NCI-H1048 (cell line): ENCODE results near the gene BOD1.

Experiments
- DNase-seq: peaks from one replicate; lab custom pipeline; 2025; lab: John Stamatoyannopoulos, UW

BOD1 gene

DNA sequence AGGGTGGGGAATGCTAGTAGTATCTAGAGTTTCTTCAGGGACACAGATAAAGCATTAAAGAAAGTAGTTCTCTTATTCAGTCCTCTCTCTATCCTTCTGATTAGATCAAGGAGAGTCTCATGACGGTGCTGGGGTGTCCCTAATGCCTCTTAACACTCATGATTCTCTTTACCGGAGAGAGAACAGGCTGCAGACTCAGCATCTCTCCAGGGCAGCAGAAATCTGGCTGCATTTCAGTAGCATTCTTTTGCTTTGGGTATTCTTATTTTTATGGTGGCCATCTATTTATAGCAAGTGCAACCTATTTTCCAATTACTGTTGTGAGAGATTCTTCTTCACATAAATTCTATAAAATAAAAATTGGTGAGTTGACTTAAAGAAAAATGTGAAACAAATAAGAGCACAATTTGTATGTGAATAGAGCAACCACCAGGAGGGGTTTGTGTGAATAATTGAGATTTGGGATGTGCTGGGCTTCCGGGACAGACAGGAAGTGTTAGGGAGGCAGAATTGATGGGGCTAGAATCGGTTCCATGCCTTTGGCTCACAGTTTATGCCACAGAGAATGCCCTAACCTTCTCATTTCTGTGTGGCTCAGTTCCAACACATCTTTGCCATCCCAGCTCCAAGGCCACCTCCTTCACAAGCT lies 23.8 kb upstream of the BOD1 start:
- no peak for DNase-seq

- DNase-seq: no peak
These were observed 21.9 kb upstream of the BOD1 start for GRCh38 chr5:173638126-173639040.

DNA sequence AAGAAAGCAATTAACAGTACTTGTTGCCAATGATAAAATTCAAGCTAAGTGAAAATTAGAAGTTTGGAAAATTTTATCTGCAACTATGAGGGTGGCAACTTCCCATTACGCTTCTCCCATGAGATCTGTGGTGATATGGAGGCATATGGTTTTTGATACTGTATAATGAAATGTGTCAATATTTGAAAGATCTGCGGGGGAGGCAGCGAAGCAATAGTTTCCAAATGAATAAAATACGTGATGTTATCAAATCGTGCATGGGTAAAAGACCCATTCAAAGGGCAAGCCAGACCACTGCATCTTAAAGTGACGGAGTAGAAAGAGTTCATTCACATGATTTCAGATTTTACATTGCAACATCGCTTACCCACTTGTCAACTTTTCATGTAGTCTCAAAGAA lies 20.9 kb upstream of the BOD1 start:
- DNase-seq: no peak

DNA sequence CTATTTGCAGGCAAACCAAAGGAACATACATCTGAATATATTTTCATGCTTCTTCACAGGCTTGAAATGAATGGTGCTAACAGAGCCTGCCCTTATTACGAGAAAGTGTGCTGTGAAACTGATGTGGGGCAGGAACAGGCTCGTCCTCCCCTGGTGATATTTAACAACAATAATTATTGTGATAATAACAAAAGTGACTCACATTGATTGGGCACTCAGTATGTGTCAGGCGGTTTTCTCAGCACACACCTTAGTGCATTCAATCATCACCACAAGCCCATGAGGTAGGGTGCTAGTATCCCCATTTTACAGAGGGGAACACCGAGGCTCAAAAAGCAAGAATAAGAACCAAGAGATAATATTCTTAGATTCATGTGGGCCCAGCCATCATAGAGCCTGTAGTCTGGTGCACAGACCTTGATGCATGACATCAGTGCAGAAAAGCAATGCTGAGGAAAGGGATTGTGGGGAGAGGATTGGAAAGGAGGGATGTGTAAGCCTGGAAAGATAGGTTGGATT lies 18.1 kb upstream of the BOD1 start:
- DNase-seq: no peak

DNA sequence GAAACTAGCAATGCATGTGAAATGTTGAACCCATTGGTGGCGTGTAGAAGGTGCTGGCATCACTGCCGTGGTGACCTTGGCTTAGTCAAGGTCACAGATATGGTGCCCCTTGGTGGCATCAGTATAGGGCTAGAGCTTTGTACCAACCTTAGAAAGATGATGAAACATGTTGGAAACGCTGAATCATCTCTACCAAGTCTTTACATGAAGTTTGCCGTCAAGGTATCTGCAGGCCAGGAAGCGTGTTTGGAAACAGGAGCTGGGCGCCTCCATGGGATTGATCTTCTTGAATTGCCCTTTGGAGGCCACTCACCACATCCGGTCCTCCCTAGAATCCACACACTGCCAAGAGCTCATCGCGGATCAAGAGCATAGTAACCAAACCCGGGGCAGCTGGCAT lies 16.9 kb upstream of the BOD1 start:
- no peak for DNase-seq

DNA sequence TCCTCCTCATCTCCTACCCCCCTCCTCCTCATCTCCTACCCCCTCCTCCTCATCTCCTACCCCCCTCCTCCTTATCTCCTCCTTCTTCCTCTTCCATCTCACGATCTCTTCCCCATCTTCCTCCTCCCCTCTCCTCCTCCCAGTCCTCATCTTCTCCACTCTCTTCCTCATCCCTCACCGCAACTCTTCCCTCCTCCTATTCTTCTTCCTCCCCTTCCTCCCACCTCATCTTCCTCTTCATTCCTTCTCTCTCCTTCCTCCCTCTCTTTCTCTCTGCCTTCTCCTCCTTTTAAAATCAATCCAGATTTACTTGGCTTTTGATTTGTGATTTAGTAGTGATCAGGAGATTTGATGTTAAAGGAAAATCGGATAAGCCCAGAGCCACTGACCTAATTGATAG lies 15.0 kb upstream of the BOD1 start:
- DNase-seq: no peak

DNA sequence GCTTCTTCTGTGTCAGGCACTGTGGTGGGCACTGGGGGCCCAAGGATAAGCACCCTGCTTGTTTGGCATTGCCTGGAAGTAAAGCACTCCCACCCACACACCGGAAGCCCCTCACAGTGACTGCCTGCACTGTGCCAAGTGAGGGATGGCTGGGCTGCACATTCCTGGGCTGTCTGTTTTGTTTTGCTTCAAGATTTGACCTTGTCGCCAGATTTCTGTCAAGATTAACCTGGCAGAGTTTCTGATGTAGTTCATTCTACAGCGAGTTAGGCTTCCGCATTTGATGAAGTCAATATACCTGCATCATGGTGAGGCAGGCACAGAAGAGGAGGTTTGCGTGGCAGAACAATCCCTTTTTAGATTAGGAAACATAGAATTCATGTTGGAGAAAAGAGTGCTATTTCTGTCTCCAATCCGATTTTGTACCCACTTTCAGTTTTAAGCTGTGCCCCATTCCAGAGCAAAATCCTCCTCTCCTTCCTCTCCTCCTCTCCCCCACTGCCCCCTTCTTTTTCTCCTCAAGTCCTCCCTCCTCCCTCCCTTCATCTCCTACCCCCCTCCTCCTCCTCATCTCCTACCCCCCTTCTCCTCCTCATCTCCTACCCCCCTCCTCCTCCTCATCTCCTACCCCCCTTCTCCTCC lies 14.4 kb upstream of the BOD1 start:
- no peak for DNase-seq

- no peak for DNase-seq
These were observed 13.2 kb upstream of the BOD1 start for GRCh38 chr5:173629628-173630027.

DNA sequence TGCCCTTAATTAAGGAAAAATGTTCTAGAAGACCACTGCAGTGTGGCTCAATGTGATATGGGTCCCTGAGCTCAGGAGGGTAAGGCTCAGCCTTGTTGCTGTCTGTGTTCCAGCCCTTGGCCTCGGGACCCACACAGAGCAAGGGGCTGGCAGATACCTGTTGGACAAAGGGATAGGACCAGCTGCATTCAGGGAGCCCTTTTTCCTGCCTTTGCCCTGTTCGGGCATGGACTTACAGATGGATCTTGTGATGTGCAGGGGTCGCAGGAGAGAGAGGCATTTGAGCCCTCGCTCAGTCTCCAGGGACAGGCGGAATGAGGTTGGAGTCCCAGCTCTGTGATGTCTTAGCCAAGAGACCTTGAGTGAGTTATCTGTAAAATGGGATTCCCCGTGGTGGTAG lies 12.1 kb upstream of the BOD1 start:
- DNase-seq: no peak

- DNase-seq: no peak
These were observed 11.5 kb upstream of the BOD1 start for GRCh38 chr5:173627860-173628392.

- DNase-seq: no peak
These were observed 10.8 kb upstream of the BOD1 start for GRCh38 chr5:173627271-173627670.

- DNase-seq: no peak
These were observed 10.0 kb upstream of the BOD1 start for GRCh38 chr5:173626505-173626820.

DNA sequence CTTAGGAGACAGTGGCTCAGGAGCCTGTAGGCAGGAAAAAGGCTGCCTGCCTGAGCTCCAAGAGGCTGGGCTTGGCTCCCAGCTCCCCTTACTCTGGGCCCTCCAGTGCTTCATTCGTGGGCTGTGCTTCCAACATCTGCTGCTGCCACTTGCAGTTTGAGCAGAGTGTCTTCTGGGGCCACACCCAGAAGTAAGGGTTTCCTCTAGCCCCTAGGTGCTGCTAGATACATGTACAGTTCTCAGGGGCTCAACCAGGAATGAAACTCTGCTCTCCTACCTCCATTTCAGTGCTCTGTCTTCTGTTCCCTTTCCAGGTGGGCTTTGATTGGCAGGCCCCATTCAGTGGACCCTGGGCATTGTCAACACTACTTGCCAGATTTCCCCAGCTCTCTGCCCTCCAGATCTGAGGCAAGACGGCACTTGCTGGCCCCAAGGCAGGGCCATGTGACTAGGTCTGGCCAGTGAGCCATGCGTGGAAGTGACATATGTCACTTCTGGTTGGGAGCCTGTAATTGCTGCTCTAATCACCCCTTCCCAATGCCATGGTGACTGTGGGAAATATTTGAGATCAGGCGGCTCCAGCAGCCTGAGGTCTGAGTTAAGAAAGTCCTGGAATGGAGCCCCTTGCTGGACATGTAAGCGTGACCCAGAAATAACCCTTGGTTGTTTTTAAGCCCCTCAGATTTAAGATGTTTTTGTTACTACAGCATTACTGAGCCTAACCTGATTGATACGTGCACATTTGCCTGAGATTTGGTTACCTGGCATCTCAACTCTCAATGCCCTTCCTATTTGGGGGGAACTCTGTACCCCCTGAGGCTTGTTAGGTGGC lies 9.4 kb upstream of the BOD1 start:
- no peak for DNase-seq

DNA sequence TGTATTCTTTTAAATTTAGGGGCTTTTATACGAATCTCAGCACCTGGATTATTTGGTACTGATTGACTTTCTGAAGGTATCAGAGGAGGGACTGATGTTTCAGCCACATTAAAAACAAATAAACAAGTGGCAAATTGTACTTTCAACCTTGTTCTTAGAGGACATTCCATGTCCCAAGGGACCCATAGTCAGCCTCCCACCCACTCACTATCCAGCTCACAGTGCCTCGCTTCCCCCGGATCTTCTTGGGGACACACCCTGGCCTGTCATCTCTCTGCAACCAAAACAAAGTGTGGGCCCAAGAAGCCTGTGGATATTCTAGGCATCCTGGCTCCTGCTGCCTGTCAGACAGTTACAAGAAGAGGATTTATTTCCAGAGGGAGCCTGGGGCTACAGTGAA lies 8.8 kb upstream of the BOD1 start:
- no peak for DNase-seq

GRCh38 chr5:173624282-173624681 lies 7.8 kb upstream of the BOD1 start:
- DNase-seq: no peak

DNA sequence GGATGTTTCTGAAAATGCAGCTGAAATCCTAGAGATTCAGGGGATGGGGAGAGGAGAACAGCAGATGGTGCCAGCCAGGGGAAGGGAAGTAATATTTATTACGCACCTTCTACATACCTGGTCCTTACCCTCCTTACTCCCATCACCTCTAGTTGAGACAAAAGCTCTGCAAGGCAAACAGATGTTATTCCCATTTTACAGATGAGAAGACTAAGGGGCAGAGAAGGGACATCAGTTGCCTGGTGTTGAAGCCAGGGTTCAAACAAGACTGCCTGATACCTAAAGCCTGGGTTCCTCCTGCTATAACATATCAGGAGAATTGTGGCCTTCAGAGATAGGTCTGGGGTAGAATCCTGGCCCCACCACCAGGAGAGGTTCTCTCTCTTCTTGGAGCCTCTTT lies 7.3 kb upstream of the BOD1 start:
- no peak for DNase-seq

- no peak for DNase-seq
These were observed 6.9 kb upstream of the BOD1 start for GRCh38 chr5:173623296-173623771.

DNA sequence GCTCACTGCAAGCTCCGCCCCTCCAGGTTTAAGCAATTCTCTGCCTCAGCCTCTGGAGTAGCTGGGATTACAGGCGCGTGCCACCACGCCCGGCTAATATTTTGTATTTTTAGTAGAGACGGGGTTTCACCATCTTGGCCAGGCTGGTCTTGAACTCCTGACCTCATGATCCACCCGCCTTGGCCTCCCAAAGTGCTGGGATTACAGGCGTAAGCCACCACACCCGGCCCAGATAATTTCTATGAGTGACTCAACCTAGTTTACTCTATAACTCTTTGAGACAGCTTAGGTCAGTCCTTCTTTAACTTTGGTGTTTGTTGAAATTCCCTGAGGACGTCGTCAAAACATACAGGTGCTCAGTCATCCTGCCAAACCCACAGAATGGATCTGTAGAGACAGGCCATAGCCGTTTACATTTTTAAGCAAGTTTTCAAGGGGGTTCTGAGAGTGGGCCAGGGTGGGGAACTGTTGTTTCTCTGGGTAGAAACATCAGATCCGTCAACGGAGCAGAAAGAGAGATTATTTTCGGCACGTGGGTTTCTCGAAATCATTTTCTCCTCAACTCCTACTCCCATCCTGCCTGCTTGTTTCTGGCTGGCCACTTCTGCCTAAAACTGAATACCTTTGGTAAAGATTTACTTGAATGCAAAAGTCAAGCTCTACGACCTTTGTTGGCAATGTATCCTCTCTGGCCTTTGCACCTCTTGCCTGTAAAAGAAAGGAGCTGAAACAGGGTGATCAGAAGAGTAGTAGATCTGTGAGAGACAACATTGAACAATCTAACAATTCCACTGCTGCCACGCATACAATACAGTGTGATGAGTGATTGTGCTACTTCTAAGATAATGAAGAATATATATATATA lies 6.0 kb upstream of the BOD1 start:
- no peak for DNase-seq

GRCh38 chr5:173620784-173621183 lies 4.3 kb upstream of the BOD1 start:
- DNase-seq: no peak

GRCh38 chr5:173618927-173619519 lies 2.6 kb upstream of the BOD1 start:
- no peak for DNase-seq
